SK-N-SH (cell line): ENCODE measurements around the gene ARFGEF2. TPM values are rescaled to one million over a fixed set of nuclear protein-coding genes. Genes with fewer than 3 reads are reported as not detected.

Experiments used
- CTCF ChIA-PET: fragments of 300-600, 350-600 bp; formaldehyde crosslinking; extraction: SDS; loops from one replicate; lab custom pipeline; 2021; lab: Yijun Ruan, JAX
- POLR2A ChIA-PET: fragments of 350-600 bp; sonication (Branson Sonifier 250); formaldehyde crosslinking; extraction: SDS; loops from one replicate; lab custom pipeline; 2020; ENCODE audit warnings: antibody characterized with exemption, inconsistent platforms; lab: Yijun Ruan, JAX
- DNase-seq: peaks from one replicate; pipeline ENCODE4 v3.0.0; 2012
- H2AFZ ChIP-seq: fragments of 200-600 bp; sonication (generic); 2 replicates; pipeline ENCODE4 v1.8.1; 2016; ENCODE audit warnings: antibody characterized with exemption, mild to moderate bottlenecking, low read depth
- H3F3A ChIP-seq: fragments of 200-600 bp; sonication (generic); replicated peaks from 2 replicates; pipeline ENCODE3; 2016; ENCODE audit warnings: antibody characterized with exemption, mild to moderate bottlenecking; ENCODE audit not compliant: insufficient read depth
- H3K27ac ChIP-seq, 2 experiments: fragments of 200-500 bp in 1 of 2; fragments of 200-600 bp in 1 of 2; sonication (Bioruptor generic) in 1 of 2; sonication (generic), shearing (Covaris generic) in 1 of 2; 2 replicates each; pipeline versions ENCODE4 v1.5.1 to v1.6.1; 2014 to 2016; ENCODE audit warnings: low read depth in 2 of 2, inconsistent platforms in 1 of 2, low read length in 1 of 2, mild to moderate bottlenecking in 1 of 2, mixed read lengths in 1 of 2
- H3K27me3 ChIP-seq: fragments of 200-600 bp; sonication (generic), shearing (Covaris generic); 2 replicates; pipeline ENCODE4 v1.6.1; 2016; ENCODE audit warnings: mixed run types; ENCODE audit not compliant: insufficient read depth
- H3K36me3 ChIP-seq, 2 experiments: fragments of 200-500 bp in 1 of 2; fragments of 200-600 bp in 1 of 2; sonication (Bioruptor generic) in 1 of 2; sonication (generic) in 1 of 2; replicated peaks in 1 of 2; 2 replicates each; pipeline versions ENCODE3 to v1.5.1; 2014 to 2016; ENCODE audit warnings: low read length in 1 of 2, mild to moderate bottlenecking in 1 of 2; ENCODE audit not compliant: insufficient read depth in 2 of 2, control insufficient read depth in 1 of 2
- H3K4me1 ChIP-seq, 2 experiments: fragments of 200-500 bp in 1 of 2; fragments of 200-600 bp in 1 of 2; sonication (Bioruptor generic) in 1 of 2; sonication (generic), shearing (Covaris generic) in 1 of 2; 2 replicates each; pipeline versions ENCODE4 v1.5.1 to v1.6.1; 2014 to 2016; ENCODE audit warnings: low read depth in 1 of 2, low read length in 1 of 2, mixed run types in 1 of 2; ENCODE audit not compliant: insufficient read depth in 2 of 2, control insufficient read depth in 1 of 2
- H3K4me2 ChIP-seq: fragments of 200-600 bp; sonication (generic), shearing (Covaris generic); 2 replicates; pipeline ENCODE4 v1.6.1; 2017; ENCODE audit warnings: mixed run types
- H3K4me3 ChIP-seq, 2 experiments: fragments of 200-500 bp in 1 of 2; fragments of 200-600 bp in 1 of 2; sonication (Bioruptor generic) in 1 of 2; sonication (generic), shearing (Covaris generic) in 1 of 2; 2 replicates each; pipeline versions ENCODE4 v1.5.1 to v1.8.1; 2014 to 2016; ENCODE audit warnings: low read depth in 2 of 2, inconsistent platforms in 1 of 2, low read length in 1 of 2, mild to moderate bottlenecking in 1 of 2, mixed read lengths in 1 of 2, moderate library complexity in 1 of 2
- H3K79me2 ChIP-seq: fragments of 200-600 bp; sonication (generic); 2 replicates; pipeline ENCODE4 v1.8.1; 2017; ENCODE audit warnings: mild to moderate bottlenecking; ENCODE audit not compliant: insufficient read depth
- H3K9ac ChIP-seq: fragments of 200-600 bp; sonication (generic); 2 replicates; pipeline ENCODE4 v1.6.1; 2017; ENCODE audit warnings: mixed run types
- H3K9me2 ChIP-seq: fragments of 200-600 bp; sonication (generic); 2 replicates; pipeline ENCODE4 v1.6.1; 2017; ENCODE audit warnings: mixed run types
- H3K9me3 ChIP-seq: fragments of 200-600 bp; sonication (generic); 2 replicates; pipeline ENCODE4 v1.6.1; 2017; ENCODE audit warnings: mixed run types, mild to moderate bottlenecking, moderate library complexity
- H4K20me1 ChIP-seq: fragments of 200-600 bp; sonication (generic); 2 replicates; pipeline ENCODE4 v1.6.1; 2017; ENCODE audit warnings: mild to moderate bottlenecking, mixed run types; ENCODE audit not compliant: insufficient read depth
- CTCF ChIP-seq: fragments of 200-600 bp; sonication (generic); IDR thresholded peaks from 2 replicates; pipeline ENCODE4 v1.6.1; 2017; ENCODE audit warnings: antibody characterized with exemption, mild to moderate bottlenecking, moderate library complexity
- ELF1 ChIP-seq: IDR thresholded peaks from 2 replicates; pipeline ENCODE4 v1.4.0; 2012
- EP300 ChIP-seq, 2 experiments: IDR thresholded peaks; 2 replicates each; pipeline versions ENCODE4 v1.4.0 to v1.6.1; 2012; ENCODE audit warnings: borderline replicate concordance in 1 of 2, low read depth in 1 of 2, low read length in 1 of 2
- FOSL2 ChIP-seq: IDR thresholded peaks from 2 replicates; pipeline ENCODE4 v1.4.0; 2012; ENCODE audit warnings: low read depth, mild to moderate bottlenecking, moderate library complexity, borderline replicate concordance
- FOXM1 ChIP-seq: IDR thresholded peaks from 2 replicates; pipeline ENCODE4 v1.4.0; 2012; ENCODE audit warnings: low read depth, mild to moderate bottlenecking
- GATA2 ChIP-seq: sonication (generic); formaldehyde crosslinking; IDR thresholded peaks from 2 replicates; pipeline ENCODE4 v1.5.0; 2020; ENCODE audit warnings: mild to moderate bottlenecking, missing genetic modification reagents
- JUND ChIP-seq: IDR thresholded peaks from 2 replicates; pipeline ENCODE4 v1.4.0; 2012
- MXI1 ChIP-seq: IDR thresholded peaks from 2 replicates; pipeline ENCODE4 v1.6.1; 2012; ENCODE audit warnings: mild to moderate bottlenecking, low read depth, low read length, improper control_type of control experiment
- NFIC ChIP-seq: IDR thresholded peaks from 2 replicates; pipeline ENCODE4 v1.4.0; 2012; ENCODE audit warnings: borderline replicate concordance
- NRF1 ChIP-seq: IDR thresholded peaks from 2 replicates; pipeline ENCODE4 v1.6.1; 2012; ENCODE audit warnings: low read depth, mild to moderate bottlenecking, low read length
- PBX3 ChIP-seq: IDR thresholded peaks from 2 replicates; pipeline ENCODE4; 2012
- RAD21 ChIP-seq: IDR thresholded peaks from 2 replicates; pipeline ENCODE4 v1.6.1; 2012; ENCODE audit warnings: mild to moderate bottlenecking, low read length
- REST ChIP-seq: IDR thresholded peaks from 2 replicates; pipeline ENCODE4 v1.6.1; 2012; ENCODE audit warnings: mild to moderate bottlenecking, low read depth, low read length, moderate library complexity
- SIN3A ChIP-seq: IDR thresholded peaks from 2 replicates; pipeline ENCODE4 v1.6.1; 2012; ENCODE audit warnings: low read depth, mild to moderate bottlenecking, low read length, moderate library complexity, borderline replicate concordance
- SMC3 ChIP-seq: IDR thresholded peaks from 2 replicates; pipeline ENCODE4 v1.6.1; 2012; ENCODE audit warnings: low read depth, low read length, improper control_type of control experiment
- TCF12 ChIP-seq: IDR thresholded peaks from 2 replicates; pipeline ENCODE4 v1.4.0; 2012
- TEAD4 ChIP-seq: IDR thresholded peaks from 2 replicates; pipeline ENCODE4 v1.4.0; 2012; ENCODE audit warnings: mild to moderate bottlenecking, borderline replicate concordance; ENCODE audit not compliant: insufficient read depth
- USF2 ChIP-seq: fragments of 150-350 bp; IDR thresholded peaks from 2 replicates; pipeline ENCODE4 v1.6.1; 2017; ENCODE audit warnings: antibody characterized with exemption, low read length, low read depth, borderline replicate concordance
- WGBS: methylation state at CpG from one replicate; pipeline ENCODE4 v1.1.6; 2017; ENCODE audit warnings: low lambda C conversion rate; 5-methylcytosine and 5-hydroxymethylcytosine counted together
- polyA plus RNA-seq, 3 experiments: library from polyadenylated mRNA; depleted of rRNA; stranded (reverse); fragments of >200 nt; gene quantifications; 2 replicates each; pipeline ENCODE4 v1.2.3, GENCODE V29; 2012

The ARFGEF2 gene
- polyA plus RNA-seq, 1 of the 3 experiments (the other 2 are of a cell fraction) = 6.1 TPM

GRCh38 chr20:48986899-48987298 is 65.4 kb downstream of the ARFGEF2 start:
- TF ChIP-seq ELF1 (no peak), RAD21 (peak; percentile 64), CTCF (peak; percentile 55), SMC3 (peak; percentile 29; the same call in 1 of the 2 replicates), NRF1 (no peak)
- Histone ChIP-seq H3K4me3 (no peak overlapping the region), H3K9ac (no peak overlapping the region), H3K4me2 (no peak overlapping the region), H2AFZ (no peak overlapping the region), H3K4me1 (peaks cover 11 to 12% of the 10 kb centered on the region in 2 experiments; a peak in 3 of 4 replicates), H3K27ac (no peak overlapping the region), H3F3A (peaks cover 30% of the 10 kb centered on the region), H3K79me2 (no peaks in the 10 kb centered on the region; the same call in 1 of the 2 replicates), H3K36me3 (peaks cover 65 to 66% of the 10 kb centered on the region in 2 experiments), H3K27me3 (no peaks in the 10 kb centered on the region), H4K20me1 (no peaks in the 10 kb centered on the region), H3K9me3 (no peaks in the 10 kb centered on the region), H3K9me2 (no peaks in the 10 kb centered on the region)
- CTCF ChIA-PET = interaction anchor here (0.6 to 2.6 kb wide), 10 partner anchors 9 to 329 kb away, joined by 3 to 12 read pairs (median 6); no protein-coding TSS in a partner anchor
- WGBS = 59% methylated on average over 2 of the region's 2 CpGs
- DNase-seq = peak; percentile 29
- POLR2A ChIA-PET = no interaction called here

- Histone ChIP-seq H3K9me2 (no peaks in the 10 kb centered on the region), H3K4me1 (no peaks in the 10 kb centered on the region), H3K9me3 (no peaks in the 10 kb centered on the region), H3K36me3 (peaks cover 77 to 86% of the 10 kb centered on the region in 2 experiments), H3K4me3 (no peak overlapping the region), H3F3A (peaks cover 9% of the 10 kb centered on the region), H2AFZ (no peak overlapping the region), H3K9ac (no peak overlapping the region), H3K27me3 (no peaks in the 10 kb centered on the region), H4K20me1 (no peaks in the 10 kb centered on the region), H3K4me2 (no peak overlapping the region), H3K27ac (no peak overlapping the region), H3K79me2 (no peaks in the 10 kb centered on the region)
- TF ChIP-seq TEAD4 (no peak), USF2 (no peak), TCF12 (no peak), GATA2 (CRISPR knock-in tag) (no peak), SIN3A (no peak), JUND (no peak), FOSL2 (no peak), NRF1 (no peak), EP300 (IDR thresholded peaks at IDR 0.05; ENCODE audit: borderline replicate concordance in 1 of 2, low read depth in 1 of 2, low read length in 1 of 2) (no peak), FOXM1 (no peak), NFIC (no peak), MXI1 (no peak), ELF1 (no peak), REST (no peak), PBX3 (no peak)
- WGBS = 96% methylated on average over 1 of the region's 1 CpG
- CTCF ChIA-PET = interaction anchor here (1.1 to 1.7 kb wide), 2 partner anchors 24 to 39 kb away, joined by 3 to 4 read pairs; no protein-coding TSS in a partner anchor
- POLR2A ChIA-PET = no interaction called here
- no peak for DNase-seq
Measured at GRCh38 chr20:48990467-48990866, 69.0 kb downstream of the ARFGEF2 start.
